Measurements from ENCODE around the gene POLE3. TPM values are rescaled to one million over a fixed set of nuclear protein-coding genes. Genes with fewer than 3 reads are reported as not detected.
"Not testable (repeated sequence)": the region's sequence is repeated elsewhere in the genome, so short reads cannot be mapped to it uniquely, and the experiment has no call there.

POLE3 gene
- total and polyA plus RNA-seq, 2 experiments from 2014 or later, result 49.4 to 55.4 TPM

DNA sequence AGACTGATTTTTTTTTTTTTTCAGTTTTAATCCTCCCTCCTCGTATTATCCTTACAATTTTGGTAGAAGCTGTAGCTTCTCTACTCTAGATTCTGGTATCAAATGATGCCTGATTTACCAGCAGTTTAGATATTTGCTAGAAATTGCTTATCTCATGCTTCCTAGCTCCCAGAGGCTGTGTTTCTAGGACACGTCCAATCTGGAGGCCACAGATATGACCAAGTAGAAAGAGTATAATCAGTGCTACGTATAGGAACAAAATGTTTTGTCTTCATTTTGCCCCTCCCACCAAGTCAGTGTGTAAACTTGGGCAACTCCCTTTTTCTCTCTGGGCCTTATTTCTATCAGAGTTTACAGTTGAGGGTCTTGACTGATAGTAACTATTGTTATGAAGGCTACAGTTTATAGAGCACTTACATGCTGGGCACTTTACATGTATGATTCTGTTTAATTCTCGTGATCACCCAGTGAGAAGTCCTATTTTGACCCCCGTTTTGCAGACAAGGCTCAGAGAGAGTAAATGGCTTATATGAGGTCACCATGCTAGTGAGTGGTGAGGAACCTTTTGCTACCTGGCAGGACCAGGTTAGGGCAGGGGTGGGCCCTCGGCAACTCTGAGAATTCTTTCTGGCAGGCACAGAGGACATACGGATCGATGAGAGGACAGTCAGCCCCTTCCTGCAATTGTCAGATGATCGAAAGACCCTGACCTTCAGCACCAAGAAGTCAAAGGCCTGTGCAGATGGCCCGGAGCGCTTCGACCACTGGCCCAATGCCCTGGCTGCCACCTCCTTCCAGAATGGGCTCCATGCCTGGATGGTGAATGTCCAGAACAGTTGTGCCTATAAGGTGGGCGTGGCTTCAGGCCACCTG lies 41.3 kb downstream of the POLE3 start:
- no peaks in the 10 kb centered on the region for H3K9me2 ChIP-seq (ENCODE audit: insufficient read depth)
- no peaks in the 10 kb centered on the region for H3K9me3 ChIP-seq (ENCODE audit: low read depth)
- no peaks in the 10 kb centered on the region for H3K27me3 ChIP-seq (replicated peaks; ENCODE audit: insufficient read depth)
- no peak overlapping the region for H3K27ac ChIP-seq
- H2AFZ ChIP-seq, result no peak overlapping the region
- H3K9ac ChIP-seq, result no peak overlapping the region
- TF ChIP-seq EZH2 (IDR thresholded peaks at IDR 0.05; ENCODE audit: insufficient read depth, poor library complexity, severe bottlenecking) (no peak), EZH2phosphoT487 (IDR thresholded peaks at IDR 0.05; ENCODE audit: insufficient read depth, low read depth) (no peak)
- no peaks in the 10 kb centered on the region for H3K36me3 ChIP-seq (ENCODE audit: low read depth)
- no peak overlapping the region for H3K4me3 ChIP-seq
- H3F3A ChIP-seq (ENCODE audit: insufficient read depth), result no peaks in the 10 kb centered on the region
- H3K4me1 ChIP-seq (ENCODE audit: insufficient read depth), result no peaks in the 10 kb centered on the region
- H4K20me1 ChIP-seq (ENCODE audit: insufficient read depth), result no peaks in the 10 kb centered on the region
- in situ Hi-C loops (cut with MboI), result no loop called here
- whole genome bisulfite sequencing, 2 experiments (ENCODE audit: low coverage in 1 of 2, low lambda C conversion rate in 2 of 2, missing lambda C conversion rate in 2 of 2), result 66% methylated on average over 13 of the region's 13 CpGs
- no peak for DNase-seq
- H3K4me2 ChIP-seq (ENCODE audit: unreplicated experiment), result no peak overlapping the region
- no peaks in the 10 kb centered on the region for H3K79me2 ChIP-seq (ENCODE audit: insufficient read depth)

DNA sequence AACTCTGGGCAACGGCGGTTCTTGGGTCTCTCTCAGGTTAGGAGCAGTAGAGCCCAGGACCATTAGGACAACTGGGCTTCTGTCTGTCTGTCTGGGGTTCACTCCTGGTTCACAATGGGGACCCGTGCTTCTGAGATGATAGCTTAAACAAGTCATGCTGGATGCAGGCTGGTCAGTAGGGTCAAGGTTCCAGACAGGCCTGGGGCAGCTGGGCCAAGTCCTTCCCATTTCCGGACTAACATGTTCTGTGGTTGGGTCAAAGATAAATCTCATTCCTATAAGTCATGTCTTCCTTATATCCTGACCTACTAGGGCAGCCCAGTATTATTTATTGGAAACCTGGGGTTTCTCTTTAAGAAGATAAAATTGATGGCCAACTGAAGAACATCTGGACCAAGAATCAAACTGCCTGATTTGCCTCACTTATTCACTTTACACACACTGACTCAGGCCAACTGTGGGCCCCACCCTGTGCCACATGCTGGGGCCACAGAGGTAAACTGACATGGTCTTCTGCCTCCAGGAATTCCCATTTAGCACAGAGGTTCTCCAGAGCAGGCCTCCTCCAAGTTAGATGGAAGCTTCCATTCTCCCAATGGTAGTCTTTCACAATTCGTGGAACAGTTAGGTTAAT lies 42.0 kb downstream of the POLE3 start:
- Histone ChIP-seq H3K9me3 (ENCODE audit: low read depth) (no peaks in the 10 kb centered on the region), H3K27ac (no peak overlapping the region), H3F3A (ENCODE audit: insufficient read depth) (no peaks in the 10 kb centered on the region), H3K79me2 (ENCODE audit: insufficient read depth) (no peaks in the 10 kb centered on the region), H3K9ac (no peak overlapping the region), H2AFZ (no peak overlapping the region), H3K36me3 (ENCODE audit: low read depth) (no peaks in the 10 kb centered on the region), H3K4me1 (ENCODE audit: insufficient read depth) (no peaks in the 10 kb centered on the region), H4K20me1 (ENCODE audit: insufficient read depth) (no peaks in the 10 kb centered on the region), H3K4me2 (ENCODE audit: unreplicated experiment) (no peak overlapping the region), H3K9me2 (ENCODE audit: insufficient read depth) (no peaks in the 10 kb centered on the region), H3K27me3 (replicated peaks; ENCODE audit: insufficient read depth) (no peaks in the 10 kb centered on the region), H3K4me3 (no peak overlapping the region)
- DNase-seq, result no peak
- in situ Hi-C loops (cut with MboI), result no loop called here
- 66 to 73% methylated on average over 5 of the region's 5 CpGs for WGBS, 2 experiments (ENCODE audit: low coverage in 1 of 2, low lambda C conversion rate in 2 of 2, missing lambda C conversion rate in 2 of 2)
- TF ChIP-seq EZH2 (IDR thresholded peaks at IDR 0.05; ENCODE audit: insufficient read depth, poor library complexity, severe bottlenecking) (no peak), EZH2phosphoT487 (IDR thresholded peaks at IDR 0.05; ENCODE audit: insufficient read depth, low read depth) (no peak)

DNA sequence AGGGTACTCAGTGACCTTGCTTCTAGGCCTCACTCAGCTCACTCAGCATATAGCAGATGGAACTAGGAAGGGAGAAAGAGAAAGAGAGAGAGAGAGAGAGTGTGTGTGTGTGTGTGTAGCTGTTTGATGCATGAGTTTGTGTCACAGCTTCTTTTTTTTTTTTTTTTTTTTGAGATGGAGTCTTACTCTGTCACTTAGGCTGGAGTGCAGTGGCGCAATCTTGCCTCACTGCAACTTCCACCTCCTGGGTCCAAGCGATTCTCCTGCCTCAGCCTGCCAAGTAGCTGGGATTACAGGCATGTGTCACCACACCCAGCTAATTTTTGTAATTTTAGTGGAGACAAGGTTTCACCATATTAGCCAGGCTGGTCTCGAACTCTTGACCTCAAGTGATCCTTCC lies 44.8 kb downstream of the POLE3 start:
- H4K20me1 ChIP-seq (ENCODE audit: insufficient read depth); H3F3A ChIP-seq (ENCODE audit: insufficient read depth); H3K4me2 ChIP-seq (ENCODE audit: unreplicated experiment); DNase-seq; H3K4me1 ChIP-seq (ENCODE audit: insufficient read depth); H2AFZ ChIP-seq; H3K9ac ChIP-seq; H3K9me3 ChIP-seq (ENCODE audit: low read depth); H3K27me3 ChIP-seq (replicated peaks; ENCODE audit: insufficient read depth); in situ Hi-C loops (cut with MboI); H3K27ac ChIP-seq; H3K79me2 ChIP-seq (ENCODE audit: insufficient read depth); H3K36me3 ChIP-seq (ENCODE audit: low read depth); H3K9me2 ChIP-seq (ENCODE audit: insufficient read depth); H3K4me3 ChIP-seq: not testable (repeated sequence)
- whole genome bisulfite sequencing, 2 experiments (ENCODE audit: low coverage in 1 of 2, low lambda C conversion rate in 2 of 2, missing lambda C conversion rate in 2 of 2), result 56 to 60% methylated on average over 3 of the region's 3 CpGs

DNA sequence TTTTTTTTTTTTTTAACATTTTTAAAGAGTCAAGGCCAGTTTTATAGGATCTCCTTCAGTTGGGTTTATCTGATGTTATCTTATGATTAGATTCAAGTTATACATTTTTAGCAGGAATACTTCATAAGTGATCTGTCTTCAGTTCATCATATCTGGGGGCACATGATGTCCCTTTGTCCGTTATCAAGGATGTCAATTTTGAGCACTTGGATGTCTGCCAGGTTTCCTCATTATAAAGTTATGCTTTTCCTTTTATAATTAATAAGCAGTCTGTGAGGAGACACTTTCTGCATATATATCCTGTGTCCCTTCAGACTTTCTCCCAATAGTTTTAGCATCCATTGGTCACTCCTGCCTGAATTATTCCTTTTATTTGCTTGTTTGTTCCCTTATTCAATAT lies 45.5 kb downstream of the POLE3 start:
- Histone ChIP-seq H3K4me1 (ENCODE audit: insufficient read depth) (no peaks in the 10 kb centered on the region), H2AFZ (no peak overlapping the region), H3K36me3 (ENCODE audit: low read depth) (no peaks in the 10 kb centered on the region), H3K4me2 (ENCODE audit: unreplicated experiment) (no peak overlapping the region), H3K27ac (no peak overlapping the region), H3F3A (ENCODE audit: insufficient read depth) (no peaks in the 10 kb centered on the region), H3K9ac (no peak overlapping the region), H3K9me3 (ENCODE audit: low read depth) (no peaks in the 10 kb centered on the region), H4K20me1 (ENCODE audit: insufficient read depth) (no peaks in the 10 kb centered on the region), H3K4me3 (no peak overlapping the region), H3K9me2 (ENCODE audit: insufficient read depth) (no peaks in the 10 kb centered on the region), H3K79me2 (ENCODE audit: insufficient read depth) (no peaks in the 10 kb centered on the region), H3K27me3 (replicated peaks; ENCODE audit: insufficient read depth) (0 out of 2 replicates have a peak, but pooled peaks cover 3% of the 10 kb centered on the region)
- no peak for DNase-seq
- TF ChIP-seq EZH2 (IDR thresholded peaks at IDR 0.05; ENCODE audit: insufficient read depth, poor library complexity, severe bottlenecking), result no peak
- WGBS, 2 experiments (ENCODE audit: low coverage in 1 of 2, low lambda C conversion rate in 2 of 2, missing lambda C conversion rate in 2 of 2), result 60 to 65% methylated on average over 1 of the region's 1 CpG
- in situ Hi-C loops (cut with MboI), result no loop called here
